Measurements from ENCODE around the gene GZMM.

GRCh38 chr19:498511-498891 is 45.4 kb upstream of the GZMM start:
- TF ChIP-seq CTCF (IDR thresholded peaks at IDR 0.05) (no peak), POLR2A (IDR thresholded peaks at IDR 0.05) (no peak)

All from right lobe of liver (tissue), 4 donors.